ENCODE results near the gene KCNQ1. TPM values are rescaled to one million over a fixed set of nuclear protein-coding genes. Genes with fewer than 3 reads are reported as not detected.

KCNQ1 gene
- total RNA-seq, 2 donors from 2014 or later, result 51.4 to 55.8 TPM

DNA sequence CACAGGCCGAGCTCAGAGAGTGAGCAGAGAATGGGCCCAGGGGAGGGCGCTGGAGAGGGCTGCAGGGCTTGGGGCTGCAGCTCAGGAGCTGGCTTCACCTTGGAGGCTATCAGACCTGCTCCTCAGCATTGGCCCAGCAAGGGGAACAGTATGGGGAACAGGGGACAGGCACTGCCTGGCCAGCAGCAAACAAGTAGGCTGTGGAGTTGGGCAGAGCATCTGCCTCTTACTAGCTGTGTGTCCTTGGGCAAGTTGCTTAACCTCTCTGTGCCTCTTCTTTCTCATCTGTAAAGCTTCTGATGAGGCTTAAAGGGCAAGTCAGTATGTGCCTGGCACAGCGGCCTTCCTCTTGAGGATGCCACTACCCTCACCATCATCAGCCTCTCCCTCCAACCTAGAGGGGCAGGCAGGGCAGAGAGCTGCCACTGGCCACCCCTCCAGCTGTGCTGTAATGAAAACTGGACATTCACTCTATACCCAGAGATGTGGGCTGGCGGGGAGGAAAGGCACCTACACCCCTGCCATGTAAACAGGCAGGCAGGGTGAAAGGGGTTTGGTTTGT lies 448.2 kb downstream of the KCNQ1 start:
- DNase-seq, result peak; percentile 60
- TF ChIP-seq, protein P1, sequence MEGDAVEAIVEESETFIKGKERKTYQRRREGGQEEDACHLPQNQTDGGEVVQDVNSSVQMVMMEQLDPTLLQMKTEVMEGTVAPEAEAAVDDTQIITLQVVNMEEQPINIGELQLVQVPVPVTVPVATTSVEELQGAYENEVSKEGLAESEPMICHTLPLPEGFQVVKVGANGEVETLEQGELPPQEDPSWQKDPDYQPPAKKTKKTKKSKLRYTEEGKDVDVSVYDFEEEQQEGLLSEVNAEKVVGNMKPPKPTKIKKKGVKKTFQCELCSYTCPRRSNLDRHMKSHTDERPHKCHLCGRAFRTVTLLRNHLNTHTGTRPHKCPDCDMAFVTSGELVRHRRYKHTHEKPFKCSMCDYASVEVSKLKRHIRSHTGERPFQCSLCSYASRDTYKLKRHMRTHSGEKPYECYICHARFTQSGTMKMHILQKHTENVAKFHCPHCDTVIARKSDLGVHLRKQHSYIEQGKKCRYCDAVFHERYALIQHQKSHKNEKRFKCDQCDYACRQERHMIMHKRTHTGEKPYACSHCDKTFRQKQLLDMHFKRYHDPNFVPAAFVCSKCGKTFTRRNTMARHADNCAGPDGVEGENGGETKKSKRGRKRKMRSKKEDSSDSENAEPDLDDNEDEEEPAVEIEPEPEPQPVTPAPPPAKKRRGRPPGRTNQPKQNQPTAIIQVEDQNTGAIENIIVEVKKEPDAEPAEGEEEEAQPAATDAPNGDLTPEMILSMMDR (IDR thresholded peaks at IDR 0.05), result no peak
- Histone ChIP-seq H3K9ac (ENCODE audit: low read depth in 2 of 2, low read length in 2 of 2) (peak overlapping the region; percentile 64 to 69), H3K36me3 (no peaks in the 10 kb centered on the region), H3K4me1 (peaks cover 10% of the 10 kb centered on the region), H3K9me3 (no peaks in the 10 kb centered on the region), H3K27ac (peak overlapping the region; percentile 2), H3K4me3 (peak overlapping the region; percentile 26), H3K27me3 (no peaks in the 10 kb centered on the region)
- intact Hi-C loops (cut with DNase I), result loop anchor here (5.0 to 10.0 kb wide), 2 partner anchors 39 to 698 kb away; no protein-coding TSS in a partner anchor

DNA sequence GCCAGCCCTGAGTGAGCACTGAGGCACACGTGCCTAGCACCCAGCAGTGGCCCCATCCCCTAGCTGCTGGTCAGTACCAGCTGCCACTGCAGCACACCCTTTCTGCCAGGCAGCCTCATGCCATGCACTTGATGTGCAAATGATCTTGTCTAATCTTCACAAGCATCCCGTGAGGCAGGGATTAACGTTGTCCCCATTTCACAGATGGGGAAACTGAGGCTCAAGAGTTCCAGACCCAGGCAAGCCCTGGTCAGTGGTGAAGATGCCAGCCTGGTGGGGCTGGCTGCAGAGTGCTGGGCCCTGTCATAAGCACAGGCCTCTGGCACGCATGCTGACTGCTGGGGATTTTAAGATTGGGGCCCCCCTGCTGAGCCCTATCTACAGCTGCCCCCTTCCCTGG lies 449.1 kb downstream of the KCNQ1 start:
- H3K4me3 ChIP-seq, result no peak overlapping the region
- no peak overlapping the region for H3K9ac ChIP-seq (ENCODE audit: low read depth in 2 of 2, low read length in 2 of 2)
- TF ChIP-seq, protein P1 (IDR thresholded peaks at IDR 0.05), result no peak
- no peaks in the 10 kb centered on the region for H3K36me3 ChIP-seq
- no peaks in the 10 kb centered on the region for H3K9me3 ChIP-seq
- H3K27ac ChIP-seq, result no peak overlapping the region
- intact Hi-C loops (cut with DNase I), result loop anchor here (5.0 to 10.0 kb wide), 2 partner anchors 38 to 699 kb away; no protein-coding TSS in a partner anchor
- peaks cover 10% of the 10 kb centered on the region for H3K4me1 ChIP-seq
- no peaks in the 10 kb centered on the region for H3K27me3 ChIP-seq
- no peak for DNase-seq

DNA sequence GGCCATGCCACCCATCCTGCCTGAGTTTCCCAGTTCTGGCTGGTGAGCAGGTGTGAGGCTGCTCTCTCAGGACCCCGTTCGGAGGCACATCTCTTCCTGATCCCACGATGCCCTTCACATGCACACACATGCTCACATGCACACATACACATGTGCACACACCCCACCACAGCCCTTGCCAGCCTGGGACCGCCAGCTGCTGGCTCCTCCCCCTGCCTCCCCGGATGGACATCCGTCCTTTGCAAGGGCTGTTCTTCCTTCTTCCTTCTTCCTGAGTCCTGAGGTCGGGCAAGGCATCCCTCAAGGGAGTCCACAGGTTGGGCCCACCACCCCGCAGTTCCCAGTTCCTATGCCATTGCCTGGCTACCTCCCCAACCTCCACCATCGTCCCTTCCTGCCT lies 451.2 kb downstream of the KCNQ1 start:
- intact Hi-C loops (cut with DNase I), result loop anchor here (5.0 to 10.0 kb wide), 2 partner anchors 464 to 701 kb away; no protein-coding TSS in a partner anchor

DNA sequence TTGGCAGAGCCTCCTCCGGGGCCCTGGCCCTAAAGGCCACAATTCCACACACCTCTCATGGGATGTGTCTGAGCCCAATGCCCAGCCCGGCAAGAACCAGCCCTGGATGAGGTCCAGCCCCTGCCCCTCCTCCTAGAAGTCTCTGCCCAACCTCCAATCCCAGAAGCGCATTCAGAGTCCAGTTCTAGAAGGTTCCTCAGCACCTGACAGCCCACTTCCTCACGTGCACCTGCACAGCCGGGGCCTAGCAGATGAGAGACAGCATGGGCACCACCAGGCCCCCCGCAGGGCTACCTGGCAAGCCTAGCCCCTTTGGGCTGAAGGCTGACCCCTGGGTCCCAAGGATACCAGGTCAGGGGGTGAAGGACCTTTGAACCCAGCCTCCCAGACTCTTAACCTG lies 452.2 kb downstream of the KCNQ1 start:
- no peaks in the 10 kb centered on the region for H3K9me3 ChIP-seq
- no peaks in the 10 kb centered on the region for H3K36me3 ChIP-seq
- TF ChIP-seq, protein P1 (IDR thresholded peaks at IDR 0.05), result no peak
- DNase-seq, result no peak
- no peak overlapping the region for H3K27ac ChIP-seq
- peaks cover 8% of the 10 kb centered on the region for H3K4me1 ChIP-seq
- no peak overlapping the region for H3K9ac ChIP-seq (ENCODE audit: low read depth in 2 of 2, low read length in 2 of 2)
- no peaks in the 10 kb centered on the region for H3K27me3 ChIP-seq
- no peak overlapping the region for H3K4me3 ChIP-seq
- intact Hi-C loops (cut with DNase I), result loop anchor here (5.0 to 10.0 kb wide), 2 partner anchors 465 to 702 kb away; no protein-coding TSS in a partner anchor

More for the DNA sequence above, 451.2 kb downstream of the KCNQ1 start:
- no peak for DNase-seq
- H3K9me3 ChIP-seq, result no peaks in the 10 kb centered on the region
- no peak overlapping the region for H3K9ac ChIP-seq (ENCODE audit: low read depth in 2 of 2, low read length in 2 of 2)
- no peak overlapping the region for H3K4me3 ChIP-seq
- TF ChIP-seq, protein P1 (IDR thresholded peaks at IDR 0.05), result no peak
- no peaks in the 10 kb centered on the region for H3K27me3 ChIP-seq
- no peaks in the 10 kb centered on the region for H3K36me3 ChIP-seq
- H3K27ac ChIP-seq, result no peak overlapping the region
- peaks cover 10% of the 10 kb centered on the region for H3K4me1 ChIP-seq

DNA sequence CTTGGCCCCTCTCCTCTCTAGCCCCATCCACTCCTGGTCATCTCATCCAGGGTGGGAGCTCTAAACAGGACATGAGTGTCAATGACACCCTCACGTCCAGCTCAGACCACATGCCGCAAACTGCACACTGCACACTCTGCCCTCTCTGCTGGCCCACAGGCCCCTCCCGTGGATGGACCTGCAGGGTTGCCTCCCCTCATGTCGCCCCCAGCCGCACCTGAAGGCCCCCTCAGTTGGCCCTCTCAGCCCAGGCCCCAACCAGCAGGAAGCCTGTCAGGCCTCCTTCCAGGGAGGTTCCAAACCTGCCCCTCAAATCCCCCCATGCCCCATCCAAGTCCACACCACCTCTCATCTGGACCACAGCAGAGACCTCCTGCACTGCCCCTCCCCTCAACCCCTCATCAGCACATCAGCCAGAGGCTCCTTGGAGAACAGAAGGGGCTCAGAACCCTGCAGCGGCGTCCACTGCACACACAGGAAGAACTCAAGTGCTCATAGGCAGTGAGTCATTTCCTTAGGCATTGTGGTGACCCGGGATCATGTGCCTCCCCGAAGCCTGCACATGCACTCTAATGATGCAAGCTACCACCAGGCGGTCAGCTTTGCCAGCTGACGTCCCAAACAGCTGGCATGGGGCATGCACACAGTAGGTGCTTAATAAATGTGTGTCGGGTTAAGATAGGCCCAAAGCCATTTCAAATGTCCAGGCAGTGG lies 453.7 kb downstream of the KCNQ1 start:
- no peak overlapping the region for H3K4me3 ChIP-seq
- H3K27me3 ChIP-seq, result no peaks in the 10 kb centered on the region
- DNase-seq, result peak; percentile 58
- peak overlapping the region; percentile 57 for H3K27ac ChIP-seq
- TF ChIP-seq, protein P1 (IDR thresholded peaks at IDR 0.05), result no peak
- intact Hi-C loops (cut with DNase I), result loop anchor here (5.0 to 10.0 kb wide), 2 partner anchors 466 to 704 kb away; no protein-coding TSS in a partner anchor
- H3K4me1 ChIP-seq, result peaks cover 10% of the 10 kb centered on the region
- peak overlapping the region in 1 of 2 donors; percentile 40 for H3K9ac ChIP-seq (ENCODE audit: low read depth in 2 of 2, low read length in 2 of 2)
- H3K9me3 ChIP-seq, result no peaks in the 10 kb centered on the region
- no peaks in the 10 kb centered on the region for H3K36me3 ChIP-seq

Other genes with a start within 250 kb of the KCNQ1 start
- 10 to 100 TPM in 1 of 2 donors, 1 to 10 TPM in 1; 4.8 to 16.4 TPM for gene ASCL2, start 174.4 kb upstream of the KCNQ1 start, total RNA-seq
- under 1 TPM; 0.11 to 0.52 TPM for gene C11orf21, start 143.1 kb upstream of the KCNQ1 start, total RNA-seq
- under 1 TPM; 0.40 to 0.62 TPM for gene TSPAN32, start 143.0 kb upstream of the KCNQ1 start, total RNA-seq
- 100 to 1,000 TPM; 185 to 208 TPM for gene CD81, start 67.7 kb upstream of the KCNQ1 start, total RNA-seq
- 10 to 100 TPM; 35.6 to 59.0 TPM for gene TSSC4, start 44.3 kb upstream of the KCNQ1 start, total RNA-seq
- 1 to 10 TPM; 1.3 to 1.9 TPM for gene TRPM5, start 494 bp upstream of the KCNQ1 start, total RNA-seq